GM23338 (cell line): ENCODE results near the gene URI1. TPM values are rescaled to one million over a fixed set of nuclear protein-coding genes. Genes with fewer than 3 reads are reported as not detected.

ENCODE experiments used
- ATAC-seq: fragments of 200-7000 bp; cut with Tn5 transposase; 3 replicates; pipeline ENCODE4 v1.9.1; 2020
- DNase-seq: peaks from one replicate; pipeline ENCODE4 v3.0.0-alpha.2; 2015; ENCODE audit warnings: low spot score
- H2AFZ ChIP-seq: fragments of 200-600 bp; sonication (generic); 2 replicates; pipeline ENCODE4 v1.8.0; 2016; ENCODE audit warnings: antibody characterized with exemption, mild to moderate bottlenecking, moderate library complexity
- H3F3A ChIP-seq: fragments of 200-600 bp; sonication (generic); replicated peaks from 2 replicates; pipeline ENCODE4 v1.8.0; 2017; ENCODE audit warnings: antibody characterized with exemption, mixed run types, low read depth
- H3K27ac ChIP-seq: fragments of 200-600 bp; sonication (generic); 2 replicates; pipeline ENCODE4 v1.6.1; 2016; ENCODE audit warnings: low read depth
- H3K27me3 ChIP-seq: fragments of 200-600 bp; sonication (generic); 2 replicates; pipeline ENCODE4 v1.8.0; 2016; ENCODE audit warnings: mild to moderate bottlenecking, mixed run types, moderate library complexity; ENCODE audit not compliant: insufficient read depth
- H3K36me3 ChIP-seq: fragments of 200-600 bp; sonication (generic); 2 replicates; pipeline ENCODE4 v1.8.0; 2016; ENCODE audit warnings: mild to moderate bottlenecking; ENCODE audit not compliant: insufficient read depth
- H3K4me1 ChIP-seq: fragments of 200-600 bp; sonication (generic); 2 replicates; pipeline ENCODE4 v1.8.0; 2016; ENCODE audit warnings: mild to moderate bottlenecking, moderate library complexity; ENCODE audit not compliant: insufficient read depth
- H3K4me2 ChIP-seq: fragments of 200-600 bp; sonication (generic); 2 replicates; pipeline ENCODE4 v1.7.1; 2017; ENCODE audit warnings: mixed run types
- H3K4me3 ChIP-seq: fragments of 200-600 bp; sonication (generic); 2 replicates; pipeline ENCODE4 v1.6.1; 2016; ENCODE audit warnings: mixed run types
- H3K79me2 ChIP-seq: fragments of 200-600 bp; sonication (generic); replicated peaks from 2 replicates; pipeline ENCODE4 v1.8.0; 2017; ENCODE audit warnings: mild to moderate bottlenecking; ENCODE audit not compliant: insufficient read depth
- H3K9me2 ChIP-seq: fragments of 200-600 bp; sonication (generic); 2 replicates; pipeline ENCODE4 v1.8.0; 2017; ENCODE audit not compliant: insufficient read depth
- H4K20me1 ChIP-seq: fragments of 200-600 bp; sonication (generic); replicated peaks from 2 replicates; pipeline ENCODE4 v1.8.0; 2017; ENCODE audit warnings: mild to moderate bottlenecking; ENCODE audit not compliant: insufficient read depth
- H3K27ac Mint-ChIP-seq: 2 replicates; pipeline ENCODE4 v1.8.0; 2020; ENCODE audit warnings: inconsistent platforms, mild to moderate bottlenecking, moderate library complexity, mixed read lengths
- H3K27me3 Mint-ChIP-seq: 3 replicates; pipeline ENCODE4 v1.8.0; 2022; ENCODE audit warnings: low read depth, mild to moderate bottlenecking, moderate library complexity, mixed read lengths, inconsistent platforms; ENCODE audit not compliant: insufficient read depth, poor library complexity
- H3K36me3 Mint-ChIP-seq: 3 replicates; pipeline ENCODE4 v1.8.0; 2021; ENCODE audit warnings: low read depth, mild to moderate bottlenecking, inconsistent platforms, moderate library complexity, mixed read lengths
- H3K4me1 Mint-ChIP-seq: 3 replicates; pipeline ENCODE4 v1.8.0; 2020; ENCODE audit warnings: mild to moderate bottlenecking, inconsistent platforms, mixed read lengths
- H3K4me3 Mint-ChIP-seq: 3 replicates; pipeline ENCODE4 v1.8.0; 2021; ENCODE audit warnings: moderate library complexity, mild to moderate bottlenecking, inconsistent platforms, mixed read lengths
- H3K9me3 Mint-ChIP-seq: 3 replicates; pipeline ENCODE4 v1.8.0; 2020; ENCODE audit warnings: moderate library complexity, mild to moderate bottlenecking, inconsistent platforms, mixed read lengths
- CREB1 ChIP-seq: fragments of 250-450 bp; sonication (Bioruptor Pico); IDR thresholded peaks from 2 replicates; pipeline ENCODE4 v1.5.0; 2020; ENCODE audit warnings: low read depth, mild to moderate bottlenecking, moderate library complexity
- EZH2 ChIP-seq: fragments of 200-600 bp; sonication (generic); IDR thresholded peaks from one replicate; pipeline ENCODE4 v1.8.0; 2017; ENCODE audit warnings: antibody characterized with exemption, mild to moderate bottlenecking, low read depth; ENCODE audit not compliant: unreplicated experiment
- JUNB ChIP-seq: IDR thresholded peaks from one replicate; pipeline ENCODE4 v1.6.1; 2016; ENCODE audit warnings: antibody characterized with exemption; ENCODE audit not compliant: unreplicated experiment
- POLR2AphosphoS5 ChIP-seq: IDR thresholded peaks from 2 replicates; pipeline ENCODE4 v1.6.1; 2016; ENCODE audit warnings: antibody characterized with exemption, low read depth
- STAT1 ChIP-seq: IDR thresholded peaks from one replicate; pipeline ENCODE4 v1.6.1; 2016; ENCODE audit warnings: antibody characterized with exemption; ENCODE audit not compliant: unreplicated experiment
- ZNF114 ChIP-seq: fragments of 250-450 bp; sonication (Bioruptor Pico); IDR thresholded peaks from 2 replicates; pipeline ENCODE4 v1.5.0; 2020; ENCODE audit warnings: mild to moderate bottlenecking, moderate library complexity
- ZNF331 ChIP-seq: fragments of 250-450 bp; sonication (Bioruptor Pico); IDR thresholded peaks from 2 replicates; pipeline ENCODE4 v1.5.0; 2020; ENCODE audit warnings: low read depth, mild to moderate bottlenecking, moderate library complexity
- ZNF462 ChIP-seq: fragments of 250-450 bp; sonication (Bioruptor Pico); IDR thresholded peaks from 2 replicates; pipeline ENCODE4 v1.5.0; 2020; ENCODE audit warnings: mild to moderate bottlenecking, moderate library complexity
- polyA plus RNA-seq: library from polyadenylated mRNA; unstranded; fragments of >200 nt; fragmentation: Nextera tagmentation; extraction: Ambion mirVana; gene quantifications from 2 replicates; pipeline ENCODE4 v1.2.1, GENCODE V29; 2016
- total RNA-seq: library from RNA; depleted of rRNA; stranded (reverse); fragments of >200 nt; shearing (Covaris generic); gene quantifications from 2 replicates; pipeline ENCODE4 v1.2.3, GENCODE V29; 2014
- TF ChIP-seq, protein P1 (sequence below): IDR thresholded peaks from one replicate; pipeline ENCODE4 v1.6.1; 2018; ENCODE audit warnings: antibody characterized with exemption; ENCODE audit not compliant: unreplicated experiment
- TF ChIP-seq, protein P2 (sequence below), 2 experiments: fragments of 200-600 bp in 1 of 2; sonication (generic) in 1 of 2; conservative IDR thresholded peaks; 2 replicates each; pipeline versions ENCODE4 v1.5.1 to v1.6.1; 2016 to 2017; ENCODE audit warnings: antibody characterized with exemption in 2 of 2, low read depth in 2 of 2, mild to moderate bottlenecking in 2 of 2, moderate library complexity in 1 of 2

The URI1 gene
- total and polyA plus RNA-seq, 2 experiments from 2014 or later, result 27.6 to 68.4 TPM

- TF ChIP-seq, protein P1, sequence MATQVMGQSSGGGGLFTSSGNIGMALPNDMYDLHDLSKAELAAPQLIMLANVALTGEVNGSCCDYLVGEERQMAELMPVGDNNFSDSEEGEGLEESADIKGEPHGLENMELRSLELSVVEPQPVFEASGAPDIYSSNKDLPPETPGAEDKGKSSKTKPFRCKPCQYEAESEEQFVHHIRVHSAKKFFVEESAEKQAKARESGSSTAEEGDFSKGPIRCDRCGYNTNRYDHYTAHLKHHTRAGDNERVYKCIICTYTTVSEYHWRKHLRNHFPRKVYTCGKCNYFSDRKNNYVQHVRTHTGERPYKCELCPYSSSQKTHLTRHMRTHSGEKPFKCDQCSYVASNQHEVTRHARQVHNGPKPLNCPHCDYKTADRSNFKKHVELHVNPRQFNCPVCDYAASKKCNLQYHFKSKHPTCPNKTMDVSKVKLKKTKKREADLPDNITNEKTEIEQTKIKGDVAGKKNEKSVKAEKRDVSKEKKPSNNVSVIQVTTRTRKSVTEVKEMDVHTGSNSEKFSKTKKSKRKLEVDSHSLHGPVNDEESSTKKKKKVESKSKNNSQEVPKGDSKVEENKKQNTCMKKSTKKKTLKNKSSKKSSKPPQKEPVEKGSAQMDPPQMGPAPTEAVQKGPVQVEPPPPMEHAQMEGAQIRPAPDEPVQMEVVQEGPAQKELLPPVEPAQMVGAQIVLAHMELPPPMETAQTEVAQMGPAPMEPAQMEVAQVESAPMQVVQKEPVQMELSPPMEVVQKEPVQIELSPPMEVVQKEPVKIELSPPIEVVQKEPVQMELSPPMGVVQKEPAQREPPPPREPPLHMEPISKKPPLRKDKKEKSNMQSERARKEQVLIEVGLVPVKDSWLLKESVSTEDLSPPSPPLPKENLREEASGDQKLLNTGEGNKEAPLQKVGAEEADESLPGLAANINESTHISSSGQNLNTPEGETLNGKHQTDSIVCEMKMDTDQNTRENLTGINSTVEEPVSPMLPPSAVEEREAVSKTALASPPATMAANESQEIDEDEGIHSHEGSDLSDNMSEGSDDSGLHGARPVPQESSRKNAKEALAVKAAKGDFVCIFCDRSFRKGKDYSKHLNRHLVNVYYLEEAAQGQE, result no peak
- TF ChIP-seq ZNF462 (CRISPR knock-in tag), result no peak
- no peak for TF ChIP-seq POLR2AphosphoS5
- TF ChIP-seq ZNF114 (CRISPR knock-in tag), result no peak
These were observed 29.0 kb downstream of the URI1 start (continued) for GRCh38 chr19:29971002-29971401.

- Mint-ChIP-seq H3K27me3 (no peaks in the 10 kb centered on the region), H3K27ac (no peak overlapping the region), H3K36me3 (no peaks in the 10 kb centered on the region), H3K4me3 (no peak overlapping the region), H3K4me1 (peaks cover 32% of the 10 kb centered on the region), H3K9me3 (no peaks in the 10 kb centered on the region)
- Histone ChIP-seq H2AFZ (no peak overlapping the region), H3F3A (no peaks in the 10 kb centered on the region), H3K27me3 (no peaks in the 10 kb centered on the region), H3K4me1 (peaks cover 14% of the 10 kb centered on the region), H3K79me2 (peaks cover 100% of the 10 kb centered on the region), H3K4me2 (no peak overlapping the region), H3K27ac (no peak overlapping the region), H3K4me3 (no peak overlapping the region), H4K20me1 (peaks cover 33% of the 10 kb centered on the region), H3K9me2 (no peaks in the 10 kb centered on the region), H3K36me3 (no peaks in the 10 kb centered on the region)
- DNase-seq (no peak), ATAC-seq (no peak)
- no peak for TF ChIP-seq JUNB
- no peak for TF ChIP-seq EZH2
- TF ChIP-seq, protein P2, sequence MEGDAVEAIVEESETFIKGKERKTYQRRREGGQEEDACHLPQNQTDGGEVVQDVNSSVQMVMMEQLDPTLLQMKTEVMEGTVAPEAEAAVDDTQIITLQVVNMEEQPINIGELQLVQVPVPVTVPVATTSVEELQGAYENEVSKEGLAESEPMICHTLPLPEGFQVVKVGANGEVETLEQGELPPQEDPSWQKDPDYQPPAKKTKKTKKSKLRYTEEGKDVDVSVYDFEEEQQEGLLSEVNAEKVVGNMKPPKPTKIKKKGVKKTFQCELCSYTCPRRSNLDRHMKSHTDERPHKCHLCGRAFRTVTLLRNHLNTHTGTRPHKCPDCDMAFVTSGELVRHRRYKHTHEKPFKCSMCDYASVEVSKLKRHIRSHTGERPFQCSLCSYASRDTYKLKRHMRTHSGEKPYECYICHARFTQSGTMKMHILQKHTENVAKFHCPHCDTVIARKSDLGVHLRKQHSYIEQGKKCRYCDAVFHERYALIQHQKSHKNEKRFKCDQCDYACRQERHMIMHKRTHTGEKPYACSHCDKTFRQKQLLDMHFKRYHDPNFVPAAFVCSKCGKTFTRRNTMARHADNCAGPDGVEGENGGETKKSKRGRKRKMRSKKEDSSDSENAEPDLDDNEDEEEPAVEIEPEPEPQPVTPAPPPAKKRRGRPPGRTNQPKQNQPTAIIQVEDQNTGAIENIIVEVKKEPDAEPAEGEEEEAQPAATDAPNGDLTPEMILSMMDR (conservative IDR thresholded peaks at IDR 0.05; ENCODE audit: low read depth in 2 of 2), result no peak
- TF ChIP-seq POLR2AphosphoS5, result no peak
- no peak for TF ChIP-seq ZNF114 (CRISPR knock-in tag)
- TF ChIP-seq STAT1, result no peak
- no peak for TF ChIP-seq CREB1
- no peak for TF ChIP-seq ZNF331 (CRISPR knock-in tag)
These were observed 29.6 kb downstream of the URI1 start for GRCh38 chr19:29971648-29972047.
